Measurements from ENCODE around the gene NDUFA7. TPM values are rescaled to one million over a fixed set of nuclear protein-coding genes. Genes with fewer than 3 reads are reported as not detected.

The NDUFA7 gene
- total and polyA plus RNA-seq, 2 of the 13 experiments (the other 11 are each of a cell fraction or from before 2014, with no cell fraction given) = 64.5 to 71.5 TPM

DNA sequence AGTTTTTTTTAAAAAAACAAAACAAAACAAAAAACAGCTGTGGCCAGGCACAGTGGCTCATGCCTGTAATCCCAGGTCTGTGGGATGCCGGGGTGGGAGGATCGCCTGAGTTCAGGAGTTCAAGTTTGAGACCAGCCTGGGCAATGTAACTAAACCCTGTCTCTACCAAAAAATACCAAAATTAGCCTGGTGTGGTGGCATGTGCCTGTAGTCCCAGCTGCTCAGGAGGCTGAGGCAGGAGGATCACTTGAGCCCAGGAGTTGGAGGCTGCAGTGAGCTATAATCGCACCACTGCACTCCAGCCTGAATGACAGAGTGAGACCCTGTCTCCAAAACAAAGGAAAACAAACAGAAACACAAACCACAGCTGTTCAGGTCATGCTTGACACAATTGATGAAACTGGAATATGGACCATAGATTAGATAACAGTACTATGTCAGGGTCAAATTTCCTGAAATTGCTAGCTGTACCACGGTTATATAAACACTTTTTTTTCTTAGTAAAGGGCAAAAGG lies 35.9 kb upstream of the NDUFA7 start (continued):
- TF ChIP-seq ZBTB10 (CRISPR knock-in tag; IDR thresholded peaks at IDR 0.05; ENCODE audit: borderline replicate concordance) = no peak
- TF ChIP-seq ZNF879 (CRISPR knock-in tag; IDR thresholded peaks at IDR 0.05) = no peak
- no peak for TF ChIP-seq MATR3 (CRISPR knock-in tag; IDR thresholded peaks at IDR 0.05)
- no peak for TF ChIP-seq ZNF432 (CRISPR knock-in tag; IDR thresholded peaks at IDR 0.05; ENCODE audit: borderline replicate concordance)
- no peak for TF ChIP-seq CAMTA2 (CRISPR knock-in tag; IDR thresholded peaks at IDR 0.05; ENCODE audit: borderline replicate concordance)
- TF ChIP-seq HMGXB4 (CRISPR knock-in tag; IDR thresholded peaks at IDR 0.05; ENCODE audit: borderline replicate concordance in 1 of 2, low read depth in 1 of 2) = peak in 1 of 2 experiments; percentile 25; a peak in 2 of 4 replicates
- TF ChIP-seq SYNCRIP (IDR thresholded peaks at IDR 0.05; ENCODE audit: insufficient read depth, low read depth, low read length) = no peak
- peak; percentile 18; the same call in 1 of the 2 replicates for TF ChIP-seq TFDP2 (CRISPR knock-in tag; IDR thresholded peaks at IDR 0.05)
- TF ChIP-seq TSC22D2 (CRISPR knock-in tag; IDR thresholded peaks at IDR 0.05; ENCODE audit: borderline replicate concordance) = no peak
- TF ChIP-seq ZNF431 (CRISPR knock-in tag; IDR thresholded peaks at IDR 0.05; ENCODE audit: borderline replicate concordance, low read depth) = no peak
- TF ChIP-seq ZNF549 (CRISPR knock-in tag; IDR thresholded peaks at IDR 0.05) = 0 out of 2 replicates have a peak, but pooled peaks have one; percentile 44
- TF ChIP-seq PCBP2 (optimal IDR thresholded peaks at IDR 0.05; ENCODE audit: low read depth, low read length, poor library complexity, severe bottlenecking) = no peak
- no peak for TF ChIP-seq ZNF749 (CRISPR knock-in tag; IDR thresholded peaks at IDR 0.05; ENCODE audit: borderline replicate concordance)
- no peak for TF ChIP-seq EZH2 (conservative IDR thresholded peaks at IDR 0.05; ENCODE audit: low read depth, low read length)
- TF ChIP-seq, protein P1, sequence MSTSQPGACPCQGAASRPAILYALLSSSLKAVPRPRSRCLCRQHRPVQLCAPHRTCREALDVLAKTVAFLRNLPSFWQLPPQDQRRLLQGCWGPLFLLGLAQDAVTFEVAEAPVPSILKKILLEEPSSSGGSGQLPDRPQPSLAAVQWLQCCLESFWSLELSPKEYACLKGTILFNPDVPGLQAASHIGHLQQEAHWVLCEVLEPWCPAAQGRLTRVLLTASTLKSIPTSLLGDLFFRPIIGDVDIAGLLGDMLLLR (CRISPR knock-in tag; IDR thresholded peaks at IDR 0.05) = no peak
- TF ChIP-seq ZSCAN25 (CRISPR knock-in tag; IDR thresholded peaks at IDR 0.05) = peak; percentile 63
- no peak for TF ChIP-seq ZEB1 (IDR thresholded peaks at IDR 0.05; ENCODE audit: insufficient replicate concordance, low read depth)
- TF ChIP-seq ZBTB4 (CRISPR knock-in tag; IDR thresholded peaks at IDR 0.05; ENCODE audit: borderline replicate concordance) = 0 out of 2 replicates have a peak, but pooled peaks have one; percentile 68

Measured in HepG2 (cell line).